IMR-90 (cell line): ENCODE results near the gene HLA-DOA. TPM values are rescaled to one million over a fixed set of nuclear protein-coding genes. Genes with fewer than 3 reads are reported as not detected.

ENCODE experiments used
- ATAC-seq: fragments of 200-7000 bp; cut with Tn5 transposase; 2 replicates; pipeline ENCODE4 v1.9.1; 2020; ENCODE audit warnings: low read depth, mild to moderate bottlenecking, moderate library complexity
- BruUV-seq: library from RNA; stranded (reverse); fragments of 400-500 nt; replicated peaks from 2 replicates; lab custom pipeline; 2021; lab: Mats Ljungman, UMichigan
- CTCF ChIA-PET: fragments of 300-600 bp; formaldehyde crosslinking; extraction: SDS; loops from one replicate; lab custom pipeline; 2021; ENCODE audit warnings: antibody characterized with exemption; lab: Yijun Ruan, JAX
- POLR2A ChIA-PET: fragments of 300-600 bp; sonication (Branson Sonifier 250); formaldehyde crosslinking; loops from one replicate; lab custom pipeline; 2022; ENCODE audit warnings: antibody characterized with exemption; ENCODE audit not compliant: unreplicated experiment; lab: Charles Lee
- DNase-seq: peaks from one replicate; pipeline ENCODE4 v3.0.0; 2013
- H2AFZ ChIP-seq: replicated peaks from 2 replicates; pipeline ENCODE3; 2013; ENCODE audit warnings: low read length, mild to moderate bottlenecking; ENCODE audit not compliant: poor library complexity
- H2AK5ac ChIP-seq: 2 replicates; pipeline ENCODE4 v1.6.1; 2013; ENCODE audit warnings: low read depth, low read length, inconsistent platforms
- H2AK9ac ChIP-seq: replicated peaks from 2 replicates; pipeline ENCODE3; 2013; ENCODE audit warnings: mild to moderate bottlenecking, low read depth, low read length, moderate library complexity; ENCODE audit not compliant: poor library complexity
- H2BK120ac ChIP-seq: 2 replicates; pipeline ENCODE4 v1.6.1; 2013; ENCODE audit warnings: low read depth, low read length, inconsistent platforms
- H2BK15ac ChIP-seq: 3 replicates; pipeline ENCODE4 v1.6.1; 2013; ENCODE audit warnings: low read depth, low read length, inconsistent platforms
- H2BK20ac ChIP-seq: 2 replicates; pipeline ENCODE4 v1.6.1; 2013; ENCODE audit warnings: low read depth, mild to moderate bottlenecking, inconsistent platforms, low read length, moderate library complexity
- H2BK5ac ChIP-seq: 2 replicates; pipeline ENCODE4 v1.6.1; 2013; ENCODE audit warnings: mild to moderate bottlenecking, low read depth, low read length, inconsistent platforms; ENCODE audit not compliant: poor library complexity, severe bottlenecking
- H3K14ac ChIP-seq: replicated peaks from 2 replicates; pipeline ENCODE4 v1.6.1; 2013; ENCODE audit warnings: low read depth, low read length, inconsistent platforms
- H3K18ac ChIP-seq: 2 replicates; pipeline ENCODE4 v1.6.1; 2013; ENCODE audit warnings: low read depth, low read length, control low read depth
- H3K23ac ChIP-seq: 2 replicates; pipeline ENCODE4 v1.6.1; 2013; ENCODE audit warnings: low read depth, low read length, inconsistent platforms
- H3K27ac ChIP-seq: 2 replicates; pipeline ENCODE4 v1.5.1; 2013; ENCODE audit warnings: mild to moderate bottlenecking, control low read depth, low read length; ENCODE audit not compliant: insufficient read depth
- H3K27me3 ChIP-seq: 2 replicates; pipeline ENCODE4 v1.6.1; 2013; ENCODE audit warnings: low read length; ENCODE audit not compliant: control insufficient read depth, insufficient read depth
- H3K36me3 ChIP-seq: 2 replicates; pipeline ENCODE4 v1.6.1; 2013; ENCODE audit warnings: low read length, mixed read lengths; ENCODE audit not compliant: control insufficient read depth, insufficient read depth
- H3K4ac ChIP-seq: 2 replicates; pipeline ENCODE4 v1.6.1; 2013; ENCODE audit warnings: low read depth, low read length, inconsistent platforms
- H3K4me1 ChIP-seq: 2 replicates; pipeline ENCODE4 v1.6.1; 2013; ENCODE audit warnings: low read length, mixed read lengths; ENCODE audit not compliant: control insufficient read depth, insufficient read depth
- H3K4me2 ChIP-seq: 2 replicates; pipeline ENCODE4 v1.6.1; 2013; ENCODE audit warnings: low read depth, mild to moderate bottlenecking, control low read depth, low read length, moderate library complexity
- H3K4me3 ChIP-seq: 2 replicates; pipeline ENCODE4 v1.5.1; 2013; ENCODE audit warnings: low read depth, mild to moderate bottlenecking, control low read depth, low read length, moderate library complexity; ENCODE audit not compliant: insufficient read depth
- H3K56ac ChIP-seq: 2 replicates; pipeline ENCODE4 v1.6.1; 2013; ENCODE audit warnings: low read length, inconsistent platforms; ENCODE audit not compliant: insufficient read depth; ENCODE audit errors: extremely low read depth
- H3K79me1 ChIP-seq, 2 experiments: 2 replicates each; pipeline ENCODE4 v1.6.1; 2013; ENCODE audit warnings: low read length in 2 of 2, inconsistent platforms in 1 of 2, low read depth in 1 of 2
- H3K9ac ChIP-seq: 2 replicates; pipeline ENCODE4 v1.6.1; 2013; ENCODE audit warnings: low read depth, low read length, control low read depth
- H3K9me1 ChIP-seq: 2 replicates; pipeline ENCODE4 v1.6.1; 2013; ENCODE audit warnings: low read length, inconsistent platforms; ENCODE audit not compliant: insufficient read depth
- H3K9me3 ChIP-seq: 2 replicates; pipeline ENCODE4 v1.6.1; 2013; ENCODE audit warnings: low read length; ENCODE audit not compliant: control insufficient read depth, insufficient read depth
- H4K20me1 ChIP-seq: 2 replicates; pipeline ENCODE4 v1.6.1; 2013; ENCODE audit warnings: low read length, inconsistent platforms; ENCODE audit not compliant: insufficient read depth
- H4K5ac ChIP-seq: 2 replicates; pipeline ENCODE4 v1.6.1; 2013; ENCODE audit warnings: mild to moderate bottlenecking, low read depth, low read length, control low read depth
- H4K8ac ChIP-seq, 2 experiments: 2 replicates each; pipeline ENCODE4 v1.6.1; 2013; ENCODE audit warnings: low read depth in 2 of 2, low read length in 2 of 2, control low read depth in 1 of 2, inconsistent platforms in 1 of 2
- H4K91ac ChIP-seq: 2 replicates; pipeline ENCODE4 v1.6.1; 2013; ENCODE audit warnings: low read depth, low read length, inconsistent platforms; ENCODE audit not compliant: insufficient read depth
- BHLHE40 ChIP-seq: fragments of 150-350 bp; IDR thresholded peaks from 2 replicates; pipeline ENCODE4 v1.6.1; 2016; ENCODE audit warnings: mild to moderate bottlenecking, low read depth, low read length
- MAZ ChIP-seq: IDR thresholded peaks from 2 replicates; pipeline ENCODE4 v1.6.1; 2012; ENCODE audit warnings: low read depth, mild to moderate bottlenecking, low read length, improper control_type of control experiment, moderate library complexity, borderline replicate concordance
- MXI1 ChIP-seq: IDR thresholded peaks from 2 replicates; pipeline ENCODE4 v1.6.1; 2012; ENCODE audit warnings: low read depth, mild to moderate bottlenecking, low read length, moderate library complexity, borderline replicate concordance
- POLR2A ChIP-seq: IDR thresholded peaks from 2 replicates; pipeline ENCODE4 v1.6.1; 2012; ENCODE audit warnings: mild to moderate bottlenecking, low read depth, low read length
- USF2 ChIP-seq: fragments of 150-350 bp; IDR thresholded peaks from 2 replicates; pipeline ENCODE4 v1.6.1; 2017; ENCODE audit warnings: mild to moderate bottlenecking, antibody characterized with exemption, low read length, low read depth
- WGBS, 2 experiments: methylation state at CpG; one replicate each; pipeline versions ENCODE4 v1.1.5 to v1.1.7; 2013; ENCODE audit warnings: missing lambda C conversion rate in 2 of 2; ENCODE audit not compliant: insufficient read length in 1 of 2; ENCODE audit errors: extremely low coverage in 2 of 2; 5-methylcytosine and 5-hydroxymethylcytosine counted together
- dilution Hi-C: fragments of 300-500 bp; cut with HindIII; formaldehyde crosslinking; loops from one replicate; pipeline ENCODE4 v1.14.3; 2018; ENCODE audit warnings: low sequenced_read_pairs; ENCODE audit not compliant: unreplicated experiment
- in situ Hi-C: fragments of 300-500 bp; cut with MboI; formaldehyde crosslinking; loops from 3 replicates; pipeline ENCODE4 v1.14.3; 2019; ENCODE audit warnings: low sequenced_read_pairs, inconsistent platforms, mixed read lengths
- intact Hi-C: fragments of 100-400 bp; cut with micrococcal nuclease; formaldehyde crosslinking; loops from 2 replicates; pipeline ENCODE4 v1.10.0; 2022
- polyA plus RNA-seq, 3 experiments: library from polyadenylated mRNA; depleted of rRNA; stranded (reverse); fragments of >200 nt; gene quantifications; 2 replicates each; pipeline ENCODE4 v1.2.3, GENCODE V29; 2012; ENCODE audit warnings: low replicate concordance in 1 of 3
- total RNA-seq: library from RNA; depleted of rRNA; stranded (reverse); fragments of >200 nt; gene quantifications from 2 replicates; pipeline ENCODE4 v1.2.3, GENCODE V29; 2012

HLA-DOA gene
- total and polyA plus RNA-seq, 2 of the 4 experiments (the other 2 are of a cell fraction): not detected

GRCh38 chr6:32972353-32973143 is 36.8 kb downstream of the HLA-DOA start:
- Histone ChIP-seq H3K4me2 (peak overlapping the region; percentile 83), H4K91ac (no peak overlapping the region), H3K4ac (peak overlapping the region; percentile 32), H2AK5ac (peak overlapping the region; percentile 37), H3K18ac (no peak overlapping the region), H3K9me1 (peaks cover 9% of the 10 kb centered on the region), H3K9me3 (no peaks in the 10 kb centered on the region), H3K4me1 (peaks cover 8% of the 10 kb centered on the region), H3K36me3 (peaks cover 39% of the 10 kb centered on the region), H3K56ac (peak overlapping the region; percentile 32; the same call in 1 of the 2 replicates), H2AFZ (peak overlapping the region; percentile 77), H3K9ac (peak overlapping the region; percentile 94), H2BK15ac (no peak overlapping the region), H3K14ac (peak overlapping the region; percentile 79), H3K27ac (peak overlapping the region; percentile 70), H4K8ac (no peak overlapping the region), H2BK120ac (no peak overlapping the region), H3K27me3 (no peaks in the 10 kb centered on the region), H4K20me1 (peaks cover 60% of the 10 kb centered on the region), H2BK5ac (peak overlapping the region; percentile 37), H3K79me1 (peaks cover 17 to 47% of the 10 kb centered on the region in 2 experiments), H2BK20ac (no peak overlapping the region), H4K5ac (no peak overlapping the region), H3K23ac (peak overlapping the region; percentile 94), H3K4me3 (peak overlapping the region; percentile 92), H2AK9ac (peak overlapping the region; percentile 85)
- CTCF ChIA-PET: interaction anchor here (1.2 to 2.8 kb wide), 6 partner anchors 12 to 134 kb away, joined by 3 to 18 read pairs (median 4); partner anchors contain the start of genes HLA-DMA and TAP2
- intact Hi-C loops (loop anchor here (2.0 to 5.0 kb wide), 4 partner anchors 40 to 785 kb away; partner anchors contain the start of genes PSMB8, RXRB and SLC39A7), dilution Hi-C loops (no loop called here), in situ Hi-C loops (loop anchor here (5.0 to 25.0 kb wide), 2 partner anchors 80 to 785 kb away; partner anchors contain the start of genes AGER, AGPAT1, GPSM3 and PBX2)
- ATAC-seq (no peak; the same call in 1 of the 2 replicates), DNase-seq (no peak)
- TF ChIP-seq BHLHE40: peak; percentile 30; the same call in 1 of the 2 replicates
- TF ChIP-seq MXI1: 0 out of 2 replicates have a peak, but pooled peaks have one; percentile 3
- TF ChIP-seq USF2: no peak
- peak; percentile 6; the same call in 1 of the 2 replicates for TF ChIP-seq POLR2A
- TF ChIP-seq MAZ: no peak; the same call in 1 of the 2 replicates
- BruUV-seq: TSS peak; percentile 40
- WGBS, 2 experiments: 2% methylated on average over 35 of the region's 70 CpGs; no CpG with 5 or more reads in 1 of the 2 experiments
- POLR2A ChIA-PET: interaction anchor here (0.7 to 2.3 kb wide), 15 partner anchors 8 to 348 kb away, joined by 3 to 27 read pairs (median 5); partner anchors contain the start of genes HLA-DMA and TAP2
